Mesothelial cell of epicardium (in vitro differentiated cells): ENCODE data around the gene XKR7. TPM values are rescaled to one million over a fixed set of nuclear protein-coding genes. Genes with fewer than 3 reads are reported as not detected.

Experiments
- DNase-seq, 2 experiments: peaks; one replicate each; pipeline ENCODE4 v3.0.0; 2021; ENCODE audit warnings: low spot score in 2 of 2; ENCODE audit not compliant: unreplicated experiment in 2 of 2
- H3K27ac Mint-ChIP-seq: 2 replicates; pipeline ENCODE4 v1.8.0; 2021; ENCODE audit warnings: mixed read lengths
- H3K27me3 Mint-ChIP-seq: 2 replicates; pipeline ENCODE4 v1.8.0; 2021; ENCODE audit warnings: low read depth, mixed read lengths
- H3K36me3 Mint-ChIP-seq: 2 replicates; pipeline ENCODE4 v1.8.0; 2021; ENCODE audit warnings: mixed read lengths
- H3K4me1 Mint-ChIP-seq: 2 replicates; pipeline ENCODE4 v1.8.0; 2021; ENCODE audit warnings: mixed read lengths
- H3K4me3 Mint-ChIP-seq: 2 replicates; pipeline ENCODE4 v1.8.0; 2021; ENCODE audit warnings: mild to moderate bottlenecking, moderate library complexity, mixed read lengths
- H3K9me3 Mint-ChIP-seq: 2 replicates; pipeline ENCODE4 v1.8.0; 2021; ENCODE audit warnings: mixed read lengths
- CTCF ChIP-seq: fragments of 200-600 bp; sonication (generic); IDR thresholded peaks from one replicate; pipeline ENCODE4 v1.5.0; 2021; ENCODE audit warnings: antibody characterized with exemption; ENCODE audit not compliant: unreplicated experiment
- total RNA-seq: library from RNA; stranded (reverse); gene quantifications from 3 replicates; pipeline ENCODE4 v1.2.1, GENCODE V29; 2021

Gene XKR7
- total RNA-seq, 1 donor from 2014 or later, result 0.25 TPM

DNA sequence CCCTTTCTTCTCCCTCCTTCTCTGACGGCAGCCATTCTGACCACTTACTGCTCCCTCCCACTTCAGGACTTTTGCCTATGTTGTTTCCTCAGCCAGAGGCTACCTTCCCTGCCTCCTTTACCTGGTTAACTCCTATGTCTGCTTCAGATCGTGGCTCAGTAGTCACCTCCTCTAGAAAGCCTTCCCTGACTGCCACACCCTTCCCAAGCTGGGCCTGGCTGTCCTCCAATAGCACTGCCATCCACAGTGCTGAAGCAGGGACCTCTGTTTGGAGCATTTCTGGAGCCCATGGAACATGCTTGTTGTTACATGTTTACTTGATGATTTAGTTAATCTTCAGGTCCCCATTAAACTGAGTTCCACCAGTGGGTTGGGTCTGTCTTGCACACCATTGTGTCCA, 13.8 kb downstream of the XKR7 start:
- peaks cover 7% of the 10 kb centered on the region for H3K4me1 Mint-ChIP-seq
- H3K4me3 Mint-ChIP-seq, result no peak overlapping the region
- TF ChIP-seq CTCF, result no peak
- DNase-seq, result no peak
- H3K9me3 Mint-ChIP-seq, result no peaks in the 10 kb centered on the region
- H3K27me3 Mint-ChIP-seq, result peaks cover 10% of the 10 kb centered on the region
- H3K36me3 Mint-ChIP-seq, result no peaks in the 10 kb centered on the region
- no peak overlapping the region for H3K27ac Mint-ChIP-seq

- H3K27me3 Mint-ChIP-seq, result peaks cover 10% of the 10 kb centered on the region
- no peaks in the 10 kb centered on the region for H3K36me3 Mint-ChIP-seq
- no peak overlapping the region for H3K4me3 Mint-ChIP-seq
- no peak overlapping the region for H3K27ac Mint-ChIP-seq
- peaks cover 2% of the 10 kb centered on the region for H3K4me1 Mint-ChIP-seq
- no peak for DNase-seq
- H3K9me3 Mint-ChIP-seq, result no peaks in the 10 kb centered on the region
- TF ChIP-seq CTCF, result no peak
Measured at GRCh38 chr20:31984981-31985471, 17.1 kb downstream of the XKR7 start.

DNA sequence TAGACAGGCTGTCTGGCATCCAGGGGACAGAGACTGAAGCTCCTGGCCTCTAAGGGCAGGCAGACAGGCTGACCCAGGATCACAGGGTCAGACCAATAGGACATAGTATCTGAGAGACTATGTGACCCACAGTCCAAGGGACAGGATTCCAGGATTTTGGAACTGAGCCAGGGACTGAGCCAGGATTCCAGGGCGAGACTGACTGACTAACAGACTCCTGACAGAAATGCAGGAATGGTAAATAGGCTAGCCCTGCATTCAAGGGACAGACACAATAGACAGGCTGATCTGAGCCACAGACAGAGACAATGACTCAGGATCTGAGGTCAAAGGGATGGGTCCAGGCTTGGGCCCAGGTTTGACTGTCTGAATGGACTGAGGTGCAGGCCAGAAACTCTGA, 19.8 kb downstream of the XKR7 start:
- H3K36me3 Mint-ChIP-seq, result no peaks in the 10 kb centered on the region
- no peak overlapping the region for H3K27ac Mint-ChIP-seq
- no peaks in the 10 kb centered on the region for H3K9me3 Mint-ChIP-seq

GRCh38 chr20:31988430-31989015, 20.6 kb downstream of the XKR7 start:
- TF ChIP-seq CTCF, result no peak
- no peaks in the 10 kb centered on the region for H3K4me1 Mint-ChIP-seq
- DNase-seq, result no peak
- H3K27ac Mint-ChIP-seq, result no peak overlapping the region
- H3K36me3 Mint-ChIP-seq, result no peaks in the 10 kb centered on the region
- peaks cover 23% of the 10 kb centered on the region for H3K27me3 Mint-ChIP-seq
- H3K4me3 Mint-ChIP-seq, result no peak overlapping the region
- H3K9me3 Mint-ChIP-seq, result no peaks in the 10 kb centered on the region

More for the DNA sequence above, 19.8 kb downstream of the XKR7 start:
- DNase-seq, result no peak
- Mint-ChIP-seq H3K27me3 (peaks cover 20% of the 10 kb centered on the region), H3K4me1 (no peaks in the 10 kb centered on the region), H3K4me3 (no peak overlapping the region)
- no peak for TF ChIP-seq CTCF

GRCh38 chr20:31989030-31989645, 21.2 kb downstream of the XKR7 start:
- Mint-ChIP-seq H3K4me1 (no peaks in the 10 kb centered on the region), H3K9me3 (no peaks in the 10 kb centered on the region), H3K27me3 (peaks cover 29% of the 10 kb centered on the region), H3K4me3 (no peak overlapping the region), H3K27ac (no peak overlapping the region), H3K36me3 (no peaks in the 10 kb centered on the region)
- DNase-seq, result no peak
- no peak for TF ChIP-seq CTCF
